Measurements from ENCODE around the gene KCNK1.

KCNK1 gene

GRCh38 chr1:233671286-233671685 lies 57.4 kb downstream of the KCNK1 start:
- no peak for DNase-seq (ENCODE audit: low read depth, low spot score)
- no peak overlapping the region for H3K4me3 ChIP-seq (ENCODE audit: low read depth, low read length)
- CTCF ChIA-PET, result no interaction called here
- TF ChIP-seq, protein P1, sequence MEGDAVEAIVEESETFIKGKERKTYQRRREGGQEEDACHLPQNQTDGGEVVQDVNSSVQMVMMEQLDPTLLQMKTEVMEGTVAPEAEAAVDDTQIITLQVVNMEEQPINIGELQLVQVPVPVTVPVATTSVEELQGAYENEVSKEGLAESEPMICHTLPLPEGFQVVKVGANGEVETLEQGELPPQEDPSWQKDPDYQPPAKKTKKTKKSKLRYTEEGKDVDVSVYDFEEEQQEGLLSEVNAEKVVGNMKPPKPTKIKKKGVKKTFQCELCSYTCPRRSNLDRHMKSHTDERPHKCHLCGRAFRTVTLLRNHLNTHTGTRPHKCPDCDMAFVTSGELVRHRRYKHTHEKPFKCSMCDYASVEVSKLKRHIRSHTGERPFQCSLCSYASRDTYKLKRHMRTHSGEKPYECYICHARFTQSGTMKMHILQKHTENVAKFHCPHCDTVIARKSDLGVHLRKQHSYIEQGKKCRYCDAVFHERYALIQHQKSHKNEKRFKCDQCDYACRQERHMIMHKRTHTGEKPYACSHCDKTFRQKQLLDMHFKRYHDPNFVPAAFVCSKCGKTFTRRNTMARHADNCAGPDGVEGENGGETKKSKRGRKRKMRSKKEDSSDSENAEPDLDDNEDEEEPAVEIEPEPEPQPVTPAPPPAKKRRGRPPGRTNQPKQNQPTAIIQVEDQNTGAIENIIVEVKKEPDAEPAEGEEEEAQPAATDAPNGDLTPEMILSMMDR (IDR thresholded peaks at IDR 0.05; ENCODE audit: insufficient read depth, low read length, missing control alignments), result no peak
- POLR2A ChIA-PET, result no interaction called here

DNA sequence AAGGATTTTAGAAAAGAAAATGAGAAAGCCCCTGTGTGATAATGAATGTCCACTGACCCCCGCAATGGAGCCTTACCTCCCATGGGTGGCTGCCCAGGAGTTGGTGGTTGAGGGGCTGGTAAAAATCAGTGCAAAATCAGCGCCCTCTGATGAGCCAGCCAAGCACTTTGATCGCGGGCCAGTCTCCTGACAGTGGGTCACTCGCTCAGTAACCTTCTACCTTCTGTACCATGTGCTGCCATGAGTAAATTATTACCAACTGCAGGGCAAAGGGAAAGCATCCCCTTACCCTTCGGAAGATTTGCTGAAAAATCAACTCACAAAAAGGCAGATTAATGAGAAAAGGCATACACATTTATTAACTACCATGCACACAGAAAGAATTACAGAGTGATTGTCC lies 58.8 kb downstream of the KCNK1 start:
- no peak for DNase-seq (ENCODE audit: low read depth, low spot score)
- ChIA-PET POLR2A (no interaction called here), CTCF (no interaction called here)
- H3K4me3 ChIP-seq (ENCODE audit: low read depth, low read length), result no peak overlapping the region
- TF ChIP-seq, protein P1 (IDR thresholded peaks at IDR 0.05; ENCODE audit: insufficient read depth, low read length, missing control alignments), result no peak

DNA sequence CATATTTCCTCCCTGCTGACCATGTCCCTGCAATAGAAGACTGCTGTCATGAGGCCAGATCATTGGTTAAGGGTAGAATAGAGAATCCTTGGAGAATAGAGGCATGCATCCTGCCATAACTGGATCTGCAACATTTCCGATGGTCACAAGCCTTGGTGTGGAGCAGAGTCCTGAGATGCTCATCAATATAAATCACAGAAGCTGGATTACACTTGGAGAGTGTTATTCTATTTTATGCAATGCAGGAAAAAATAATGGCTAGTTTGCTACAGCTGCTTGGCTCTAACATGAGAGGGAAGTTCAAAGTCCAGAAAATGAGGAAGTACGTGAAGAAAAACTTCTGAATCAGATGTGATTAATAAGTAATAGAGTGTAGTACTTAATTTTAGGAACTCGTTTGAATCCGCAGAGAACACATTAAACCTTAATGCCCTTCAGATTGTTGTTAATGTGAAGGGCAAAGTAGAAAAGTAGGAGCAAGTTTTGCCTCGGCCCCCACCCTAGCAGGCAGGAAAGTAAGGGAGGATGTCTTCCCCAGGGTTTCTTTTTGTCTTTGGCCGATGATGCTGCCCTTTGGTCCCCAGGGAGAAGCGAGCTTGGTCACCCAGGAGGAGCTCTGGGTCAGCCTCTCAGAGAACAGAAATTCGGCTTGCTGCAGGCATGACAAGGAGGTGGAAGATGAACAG lies 59.5 kb downstream of the KCNK1 start:
- no peak for DNase-seq (ENCODE audit: low read depth, low spot score)
- TF ChIP-seq, protein P1 (IDR thresholded peaks at IDR 0.05; ENCODE audit: insufficient read depth, low read length, missing control alignments), result no peak
- POLR2A ChIA-PET, result no interaction called here
- no peak overlapping the region for H3K4me3 ChIP-seq (ENCODE audit: low read depth, low read length)
- CTCF ChIA-PET, result no interaction called here

DNA sequence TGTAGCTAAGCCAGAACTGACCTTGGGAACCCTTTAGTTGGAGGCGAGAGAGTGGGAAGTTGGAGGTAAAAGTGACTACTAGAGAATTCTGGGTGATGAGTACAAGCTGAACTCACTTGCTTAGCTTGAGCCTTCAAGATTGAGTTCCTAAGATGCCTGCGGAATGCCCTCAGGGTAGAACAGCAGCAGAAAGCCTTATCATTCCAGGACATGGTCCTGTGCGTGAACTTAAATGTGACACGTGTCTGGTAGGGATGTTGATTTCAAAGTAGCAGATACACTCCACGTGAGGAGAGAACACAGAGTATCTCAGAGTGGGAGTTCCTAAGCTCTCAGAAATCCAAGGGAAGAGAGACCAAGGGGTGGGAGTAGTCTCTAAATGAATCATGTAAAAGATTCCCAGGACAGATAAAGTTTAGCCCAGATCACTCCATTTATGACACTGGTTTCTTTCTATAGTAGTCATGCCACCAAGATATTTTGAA lies 60.1 kb downstream of the KCNK1 start:
- DNase-seq (ENCODE audit: low read depth, low spot score), result no peak
- CTCF ChIA-PET, result no interaction called here
- TF ChIP-seq, protein P1 (IDR thresholded peaks at IDR 0.05; ENCODE audit: insufficient read depth, low read length, missing control alignments), result no peak
- H3K4me3 ChIP-seq (ENCODE audit: low read depth, low read length), result no peak overlapping the region
- POLR2A ChIA-PET, result no interaction called here

DNA sequence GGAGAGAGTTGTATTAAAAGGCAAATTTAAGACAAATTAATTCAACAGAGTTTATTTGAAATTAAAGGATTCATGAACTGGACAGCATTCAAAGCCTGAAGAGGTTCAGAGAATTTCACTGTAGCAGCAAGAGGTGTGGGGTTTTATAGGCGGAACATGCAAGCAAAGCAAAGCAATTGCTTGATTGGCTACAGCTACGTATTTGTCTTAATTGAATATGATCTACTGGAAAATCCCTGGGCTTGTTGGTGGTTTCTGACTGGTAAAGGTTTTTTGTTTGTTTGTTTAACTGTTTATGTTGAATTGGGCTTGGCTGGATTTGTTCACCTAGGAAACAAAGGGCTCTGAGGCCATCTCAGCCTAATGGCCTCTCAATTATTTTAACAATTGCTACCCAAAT lies 61.5 kb downstream of the KCNK1 start:
- no peak for DNase-seq (ENCODE audit: low read depth, low spot score)
- CTCF ChIA-PET, result no interaction called here
- no peak overlapping the region for H3K4me3 ChIP-seq (ENCODE audit: low read depth, low read length)
- TF ChIP-seq, protein P1 (IDR thresholded peaks at IDR 0.05; ENCODE audit: insufficient read depth, low read length, missing control alignments), result no peak
- POLR2A ChIA-PET, result no interaction called here

- DNase-seq (ENCODE audit: low read depth, low spot score), result no peak
- no peak overlapping the region for H3K4me3 ChIP-seq (ENCODE audit: low read depth, low read length)
- POLR2A ChIA-PET, result no interaction called here
- TF ChIP-seq, protein P1 (IDR thresholded peaks at IDR 0.05; ENCODE audit: insufficient read depth, low read length, missing control alignments), result no peak
- CTCF ChIA-PET, result no interaction called here
Observed at GRCh38 chr1:233675893-233676292, 62.0 kb downstream of the KCNK1 start.

Measured in AG04449 (cell line).